GM12878 (cell line): Measurements from ENCODE around the gene TSHZ3. TPM values are rescaled to one million over a fixed set of nuclear protein-coding genes. Genes with fewer than 3 reads are reported as not detected.

Experiments used
- ATAC-seq: fragments of 200-7000 bp; cut with Tn5 transposase; 3 replicates; pipeline ENCODE4 v1.9.1; 2020; ENCODE audit warnings: mild to moderate bottlenecking, moderate library complexity
- BruUV-seq: library from RNA; stranded (reverse); fragments of 400-500 nt; replicated peaks from 2 replicates; lab custom pipeline; 2021; lab: Mats Ljungman, UMichigan
- CTCF ChIA-PET: fragments of 300-600 bp; sonication (Branson Sonifier 250); formaldehyde crosslinking; extraction: SDS; loops from one replicate; lab custom pipeline; 2021; ENCODE audit warnings: inconsistent platforms; lab: Yijun Ruan, JAX
- POLR2A ChIA-PET: fragments of 350-600 bp; formaldehyde crosslinking; extraction: SDS; loops from one replicate; lab custom pipeline; 2021; ENCODE audit warnings: inconsistent platforms; lab: Charles Lee
- RAD21 ChIA-PET: fragments of 300-600 bp; sonication (Branson Sonifier 250); formaldehyde crosslinking; loops from one replicate; lab custom pipeline; 2023; ENCODE audit warnings: antibody characterized with exemption; ENCODE audit not compliant: unreplicated experiment; lab: Charles Lee
- SMC1A ChIA-PET: fragments of 300-600 bp; sonication (Branson Sonifier 250); formaldehyde crosslinking; loops from one replicate; lab custom pipeline; 2023; ENCODE audit not compliant: unreplicated experiment, uncharacterized antibody; lab: Charles Lee
- DNase-seq: peaks from one replicate; pipeline ENCODE4 v3.0.0-alpha.2; 2011; ENCODE audit warnings: low read depth, low spot score
- FAIRE-seq: peaks from 3 replicates; lab custom pipeline; 2011; peaks lifted over from hg19 to GRCh38; lab: Jason Lieb, UNC
- H2AFZ ChIP-seq: 2 replicates; pipeline ENCODE4 v1.6.0; 2011; ENCODE audit warnings: low read depth, low read length, control low read depth; ENCODE audit not compliant: control insufficient read depth
- H3K27ac ChIP-seq: 2 replicates; pipeline ENCODE4 v1.5.1; 2011; ENCODE audit warnings: control low read depth; ENCODE audit not compliant: control insufficient read depth, insufficient read depth
- H3K27me3 ChIP-seq, 2 experiments: replicated peaks in 1 of 2; 2 replicates each; pipeline versions ENCODE4 v1.6.0 to v1.6.1; 2011; ENCODE audit warnings: low read length in 1 of 2; ENCODE audit not compliant: control insufficient read depth in 2 of 2, insufficient read depth in 2 of 2
- H3K36me3 ChIP-seq, 2 experiments: 2 replicates each; pipeline ENCODE4 v1.5.1; 2011; ENCODE audit warnings: low read length in 1 of 2; ENCODE audit not compliant: control insufficient read depth in 2 of 2, insufficient read depth in 2 of 2
- H3K4me1 ChIP-seq: 2 replicates; pipeline ENCODE4 v1.6.1; 2011; ENCODE audit warnings: mild to moderate bottlenecking, low read length, moderate library complexity, mixed read lengths; ENCODE audit not compliant: control insufficient read depth, insufficient read depth
- H3K4me2 ChIP-seq: 2 replicates; pipeline ENCODE4 v1.6.0; 2011; ENCODE audit warnings: control low read depth; ENCODE audit not compliant: control insufficient read depth, insufficient read depth
- H3K4me3 ChIP-seq: fragments of 200-600 bp; sonication (generic); 2 replicates; pipeline ENCODE4 v1.5.1; 2016
- H3K79me2 ChIP-seq: 2 replicates; pipeline ENCODE4 v1.6.0; 2011; ENCODE audit warnings: low read length; ENCODE audit not compliant: control insufficient read depth, insufficient read depth
- H3K9ac ChIP-seq: 2 replicates; pipeline ENCODE4 v1.8.0; 2011; ENCODE audit warnings: low read length, control low read depth, mixed read lengths; ENCODE audit not compliant: control insufficient read depth, insufficient read depth
- H3K9me3 ChIP-seq: replicated peaks from 3 replicates; pipeline ENCODE4 v1.5.1; 2011; ENCODE audit warnings: mild to moderate bottlenecking, low read length; ENCODE audit not compliant: control insufficient read depth, insufficient read depth
- H4K20me1 ChIP-seq: 2 replicates; pipeline ENCODE4 v1.6.0; 2011; ENCODE audit not compliant: control insufficient read depth, insufficient read depth
- KLF5 ChIP-seq: fragments of 450-650 bp; IDR thresholded peaks from 2 replicates; pipeline ENCODE4 v1.6.1; 2014; ENCODE audit warnings: mild to moderate bottlenecking; ENCODE audit not compliant: partially characterized antibody
- NKRF ChIP-seq: fragments of 450-650 bp; conservative IDR thresholded peaks from 2 replicates; pipeline ENCODE4 v1.6.1; 2017; ENCODE audit warnings: mild to moderate bottlenecking, moderate library complexity
- NR2F1 ChIP-seq: fragments of 450-650 bp; conservative IDR thresholded peaks from 2 replicates; pipeline ENCODE4 v1.6.1; 2017; ENCODE audit warnings: mild to moderate bottlenecking
- RB1 ChIP-seq: fragments of 450-650 bp; formaldehyde crosslinking; IDR thresholded peaks from 2 replicates; pipeline ENCODE4 v1.6.1; 2017; ENCODE audit warnings: mild to moderate bottlenecking, borderline replicate concordance
- RELA ChIP-seq: fragments of 450-650 bp; IDR thresholded peaks from 2 replicates; pipeline ENCODE4 v1.8.0; 2014; ENCODE audit warnings: borderline replicate concordance; ENCODE audit not compliant: partially characterized antibody
- RFX5 ChIP-seq: IDR thresholded peaks from 2 replicates; pipeline ENCODE4 v1.6.1; 2011; ENCODE audit warnings: low read depth, low read length, improper control_type of control experiment
- SMARCA5 ChIP-seq: fragments of 450-650 bp; IDR thresholded peaks from 2 replicates; pipeline ENCODE4 v1.6.1; 2017; ENCODE audit warnings: mild to moderate bottlenecking
- TBL1XR1 ChIP-seq: IDR thresholded peaks from 2 replicates; pipeline ENCODE4 v1.6.1; 2012; ENCODE audit warnings: low read depth, low read length, improper control_type of control experiment
- ZBED1 ChIP-seq: IDR thresholded peaks from 2 replicates; pipeline ENCODE4 v1.6.1; 2016; ENCODE audit warnings: borderline replicate concordance
- ZNF384 ChIP-seq: IDR thresholded peaks from 2 replicates; pipeline ENCODE4 v1.6.1; 2012; ENCODE audit warnings: low read depth, mild to moderate bottlenecking, low read length, improper control_type of control experiment, borderline replicate concordance
- WGBS: methylation state at CpG from one replicate; pipeline ENCODE4 v1.1.6; 2016; ENCODE audit warnings: low lambda C conversion rate; ENCODE audit not compliant: insufficient replicate concordance, insufficient coverage; ENCODE audit errors: missing lambda C conversion rate; 5-methylcytosine and 5-hydroxymethylcytosine counted together
- in situ Hi-C: fragments of 300-500 bp; cut with MboI; formaldehyde crosslinking; loops from 9 replicates; pipeline ENCODE4 v1.14.3; 2018; ENCODE audit warnings: mixed read lengths
- intact Hi-C: fragments of 100-400 bp; cut with micrococcal nuclease; formaldehyde crosslinking; loops from one replicate; pipeline ENCODE4 v1.14.2; 2022; ENCODE audit not compliant: unreplicated experiment
- polyA plus RNA-seq, 11 experiments: library from polyadenylated mRNA; depleted of rRNA in 4 of 11; unstranded in 6 of 11; stranded (reverse) in 5 of 11; fragments of >200 nt; fragmentation: Nextera tagmentation in 4 of 11; fragmentation: Illumina TruSeq in 1 of 11; extraction: Ambion mirVana in 4 of 11; extraction: Trizol in 1 of 11; gene quantifications; 1 replicate in 1 of 11; 2 replicates in 10 of 11; pipeline versions ENCODE4 v1.2.1 to v1.2.3, GENCODE V29; 2011 to 2016; ENCODE audit warnings: inconsistent platforms in 2 of 11, missing spikeins in 2 of 11, low read depth in 1 of 11
- total RNA-seq, 4 experiments: library from RNA; depleted of rRNA in 3 of 4; stranded (reverse); fragments of >200 nt in 3 of 4; fragmentation: Illumina TruSeq in 1 of 4; extraction: Trizol in 1 of 4; gene quantifications; 2 replicates each; pipeline versions ENCODE4 v1.2.1 to v1.2.3, GENCODE V29; 2013 to 2021

The TSHZ3 gene
- total and polyA plus RNA-seq, 10 of the 15 experiments (the other 5 are each of a cell fraction or from before 2014, with no cell fraction given), result 0.23 TPM; not detected in 9

- no peaks in the 10 kb centered on the region for H3K79me2 ChIP-seq
- no peaks in the 10 kb centered on the region for H3K27me3 ChIP-seq
- no peak overlapping the region for H3K27ac ChIP-seq
- no peak for DNase-seq
- no peak for ATAC-seq
- no peak overlapping the region for H3K4me3 ChIP-seq
- TF ChIP-seq KLF5, result no peak
- no peak for TF ChIP-seq NR2F1
- TF ChIP-seq SMARCA5, result no peak
- no peak for TF ChIP-seq TBL1XR1
- TF ChIP-seq RELA, result no peak
- no peak for TF ChIP-seq ZBED1
- no peak for TF ChIP-seq NKRF
- no peak for TF ChIP-seq RFX5
- TF ChIP-seq RB1, result no peak
- no peak for TF ChIP-seq ZNF384
- intact Hi-C loops (no loop called here), in situ Hi-C loops (no loop called here)
- no peak overlapping the region for H2AFZ ChIP-seq
- WGBS, result 4% methylated on average over 2 of the region's 2 CpGs
- H3K4me2 ChIP-seq, result no peak overlapping the region
- CTCF ChIA-PET, result no interaction called here
- H3K4me1 ChIP-seq, result no peaks in the 10 kb centered on the region
- BruUV-seq, result no TSS peak
- no peak overlapping the region for H3K9ac ChIP-seq
- SMC1A ChIA-PET, result no interaction called here
- RAD21 ChIA-PET, result no interaction called here
- no peaks in the 10 kb centered on the region; the same call in 2 of the 3 replicates for H3K9me3 ChIP-seq
- FAIRE-seq, result no peak
- H3K36me3 ChIP-seq, result no peaks in the 10 kb centered on the region
- POLR2A ChIA-PET, result no interaction called here
- no peaks in the 10 kb centered on the region for H4K20me1 ChIP-seq
Measured at GRCh38 chr19:31397308-31397707, 48.1 kb upstream of the TSHZ3 start.
